HCT116 (cell line): ENCODE measurements around the gene LRP4. TPM values are rescaled to one million over a fixed set of nuclear protein-coding genes. Genes with fewer than 3 reads are reported as not detected.
A peak's percentile ranks its signal among the peaks of the same experiment; 100 is the strongest.

Source experiments
- ATAC-seq: fragments of 200-7000 bp; cut with Tn5 transposase; 2 replicates; pipeline ENCODE4 v1.9.1; 2020; ENCODE audit warnings: mild to moderate bottlenecking, moderate library complexity
- BruUV-seq: library from RNA; stranded (reverse); fragments of 400-500 nt; replicated peaks from 2 replicates; lab custom pipeline; 2021; lab: Mats Ljungman, UMichigan
- CTCF ChIA-PET: fragments of 300-600 bp; sonication (Branson Sonifier 250); formaldehyde crosslinking; loops from one replicate; lab custom pipeline; 2021; ENCODE audit warnings: antibody characterized with exemption; lab: Charles Lee
- POLR2A ChIA-PET: fragments of 300-600, 350-600 bp; sonication (Branson Sonifier 250); formaldehyde crosslinking; loops from one replicate; lab custom pipeline; 2021; ENCODE audit warnings: antibody characterized with exemption; lab: Charles Lee
- RAD21 ChIA-PET, 2 experiments: fragments of 300-600 bp; sonication (Branson Sonifier 250); formaldehyde crosslinking; loops; one replicate each; lab custom pipeline; 2023; ENCODE audit warnings: low total read pairs in 2 of 2; ENCODE audit not compliant: uncharacterized antibody in 2 of 2, unreplicated experiment in 2 of 2, low non-redundant PET in 1 of 2; lab: Charles Lee
- DNase-seq: peaks from one replicate; pipeline ENCODE4 v3.0.0-alpha.2; 2010; ENCODE audit warnings: low read depth, low spot score
- H2AFZ ChIP-seq: fragments of 200-600 bp; shearing (Covaris generic), sonication (generic); 2 replicates; pipeline ENCODE4 v1.6.1; 2017; ENCODE audit warnings: low read depth, mixed run types, mixed read lengths, antibody characterized with exemption, low read length; ENCODE audit not compliant: poor library complexity, severe bottlenecking
- H3K27ac ChIP-seq: 2 replicates; pipeline ENCODE4 v1.5.1; 2012; ENCODE audit warnings: low read depth, low read length
- H3K27me3 ChIP-seq: fragments of 200-600 bp; sonication (generic); 2 replicates; pipeline ENCODE4 v1.6.1; 2016; ENCODE audit warnings: mixed run types, low read length, mixed read lengths; ENCODE audit not compliant: insufficient read depth
- H3K36me3 ChIP-seq, 2 experiments: fragments of 200-500 bp in 1 of 2; fragments of 200-600 bp in 1 of 2; sonication (Bioruptor generic) in 1 of 2; sonication (generic) in 1 of 2; 2 replicates each; pipeline versions ENCODE4 v1.5.1 to v1.6.1; 2014 to 2016; ENCODE audit warnings: low read length in 2 of 2, inconsistent platforms in 1 of 2, mixed read lengths in 1 of 2, mixed run types in 1 of 2; ENCODE audit not compliant: insufficient read depth in 2 of 2, control insufficient read depth in 1 of 2
- H3K4me1 ChIP-seq, 2 experiments: fragments of 200-600 bp in 1 of 2; sonication (generic) in 1 of 2; 2 replicates each; pipeline versions ENCODE4 v1.5.1 to v1.6.1; 2012 to 2017; ENCODE audit warnings: low read length in 2 of 2, inconsistent platforms in 1 of 2, mild to moderate bottlenecking in 1 of 2, mixed read lengths in 1 of 2, mixed run types in 1 of 2, moderate library complexity in 1 of 2; ENCODE audit not compliant: insufficient read depth in 2 of 2, control insufficient read depth in 1 of 2
- H3K4me2 ChIP-seq: fragments of 200-600 bp; sonication (generic); 2 replicates; pipeline ENCODE4 v1.6.1; 2017; ENCODE audit warnings: mixed run types, low read length, mixed read lengths
- H3K4me3 ChIP-seq, 2 experiments: fragments of 200-600 bp in 1 of 2; sonication (generic) in 1 of 2; replicated peaks in 1 of 2; 2 replicates each; pipeline ENCODE4 v1.5.1; 2011 to 2016; ENCODE audit warnings: low read length in 2 of 2, control low read depth in 1 of 2, low read depth in 1 of 2, mild to moderate bottlenecking in 1 of 2, mixed read lengths in 1 of 2, mixed run types in 1 of 2
- H3K79me2 ChIP-seq: fragments of 200-600 bp; sonication (generic); 2 replicates; pipeline ENCODE4 v1.6.1; 2017; ENCODE audit warnings: mild to moderate bottlenecking, mixed run types, low read length, moderate library complexity, mixed read lengths; ENCODE audit not compliant: insufficient read depth
- H3K9ac ChIP-seq: fragments of 200-600 bp; sonication (generic); 2 replicates; pipeline ENCODE4 v1.6.1; 2016; ENCODE audit warnings: low read length, mixed read lengths
- H3K9me2 ChIP-seq: fragments of 200-600 bp; sonication (generic), shearing (Covaris generic); 2 replicates; pipeline ENCODE4 v1.6.1; 2017; ENCODE audit warnings: mixed run types, mild to moderate bottlenecking, moderate library complexity; ENCODE audit not compliant: insufficient read depth
- H3K9me3 ChIP-seq, 2 experiments: fragments of 200-500 bp in 1 of 2; fragments of 200-600 bp in 1 of 2; sonication (Bioruptor generic) in 1 of 2; sonication (generic) in 1 of 2; 2 replicates each; pipeline ENCODE4 v1.6.1; 2014 to 2017; ENCODE audit warnings: low read length in 2 of 2, mixed read lengths in 2 of 2, inconsistent platforms in 1 of 2, low read depth in 1 of 2, mild to moderate bottlenecking in 1 of 2, mixed run types in 1 of 2, moderate library complexity in 1 of 2; ENCODE audit not compliant: control insufficient read depth in 1 of 2, insufficient read depth in 1 of 2
- H4K20me1 ChIP-seq: fragments of 200-600 bp; sonication (generic), shearing (Covaris generic); 2 replicates; pipeline ENCODE4 v1.6.1; 2017; ENCODE audit warnings: mixed run types, mild to moderate bottlenecking, moderate library complexity; ENCODE audit not compliant: insufficient read depth
- ATF3 ChIP-seq: IDR thresholded peaks from 2 replicates; pipeline ENCODE4 v1.6.1; 2012
- CBX3 ChIP-seq: IDR thresholded peaks from 2 replicates; pipeline ENCODE4 v1.6.1; 2012; ENCODE audit warnings: low read depth
- CTCF ChIP-seq, 3 experiments: fragments of 200-600 bp in 1 of 3; sonication (generic) in 1 of 3; IDR thresholded peaks in 2 of 3; conservative IDR thresholded peaks in 1 of 3; 2 replicates each; pipeline ENCODE4 v1.5.1; 2012 to 2017; ENCODE audit warnings: low read depth in 2 of 3, low read length in 2 of 3, antibody characterized with exemption in 1 of 3, borderline replicate concordance in 1 of 3, control low read depth in 1 of 3, mild to moderate bottlenecking in 1 of 3, mixed read lengths in 1 of 3, mixed run types in 1 of 3, moderate library complexity in 1 of 3; ENCODE audit not compliant: insufficient read depth in 1 of 3
- ELF1 ChIP-seq: IDR thresholded peaks from 2 replicates; pipeline ENCODE4 v1.6.1; 2012; ENCODE audit warnings: low read depth, borderline replicate concordance
- EZH2 ChIP-seq: fragments of 200-600 bp; sonication (generic); IDR thresholded peaks from 2 replicates; pipeline ENCODE4 v1.6.1; 2017; ENCODE audit warnings: antibody characterized with exemption, mixed run types
- EZH2phosphoT487 ChIP-seq: fragments of 200-600 bp; IDR thresholded peaks from 2 replicates; pipeline ENCODE4 v1.6.1; 2018; ENCODE audit warnings: antibody characterized with exemption, borderline replicate concordance
- FOSL1 ChIP-seq: IDR thresholded peaks from 2 replicates; pipeline ENCODE4 v1.6.1; 2012; ENCODE audit warnings: low read depth
- JUND ChIP-seq: IDR thresholded peaks from 2 replicates; pipeline ENCODE4 v1.6.1; 2012
- MAX ChIP-seq: IDR thresholded peaks from 2 replicates; pipeline ENCODE4 v1.6.1; 2012
- POLR2AphosphoS5 ChIP-seq: IDR thresholded peaks from 2 replicates; pipeline ENCODE4 v1.6.1; 2011; ENCODE audit warnings: mild to moderate bottlenecking, low read depth, low read length, moderate library complexity
- RAD21 ChIP-seq: IDR thresholded peaks from 2 replicates; pipeline ENCODE4 v1.6.1; 2012; ENCODE audit warnings: low read depth, mild to moderate bottlenecking
- REST ChIP-seq: IDR thresholded peaks from 2 replicates; pipeline ENCODE4 v1.6.1; 2012; ENCODE audit warnings: low read depth
- SIN3A ChIP-seq: IDR thresholded peaks from 2 replicates; pipeline ENCODE4 v1.6.1; 2012; ENCODE audit warnings: low read depth
- SP1 ChIP-seq: IDR thresholded peaks from 2 replicates; pipeline ENCODE4 v1.6.1; 2012; ENCODE audit warnings: low read depth
- SRF ChIP-seq: IDR thresholded peaks from 2 replicates; pipeline ENCODE4 v1.6.1; 2012; ENCODE audit warnings: low read depth
- TCF7L2 ChIP-seq: IDR thresholded peaks from 2 replicates; pipeline ENCODE4 v1.7.0; 2011; ENCODE audit warnings: borderline replicate concordance, inconsistent platforms; ENCODE audit not compliant: insufficient read depth, insufficient read length; ENCODE audit errors: extremely low read depth
- YY1 ChIP-seq: IDR thresholded peaks from 2 replicates; pipeline ENCODE4 v1.6.1; 2011; ENCODE audit warnings: low read length, low read depth, moderate library complexity, mild to moderate bottlenecking; ENCODE audit not compliant: insufficient replicate concordance; ENCODE audit errors: extremely low read depth
- ZBTB33 ChIP-seq: IDR thresholded peaks from 2 replicates; pipeline ENCODE4 v1.6.1; 2011; ENCODE audit warnings: mild to moderate bottlenecking, low read length, moderate library complexity; ENCODE audit not compliant: insufficient replicate concordance; ENCODE audit errors: extremely low read depth
- ZFX ChIP-seq: fragments of 450-650 bp; IDR thresholded peaks from 2 replicates; pipeline ENCODE4 v1.6.1; 2017
- ZNF274 ChIP-seq: fragments of 200-500 bp; sonication (Bioruptor generic); IDR thresholded peaks from 2 replicates; pipeline ENCODE4 v1.6.1; 2014; ENCODE audit warnings: mild to moderate bottlenecking, low read depth, low read length, inconsistent platforms
- intact Hi-C: fragments of 100-400 bp; cut with micrococcal nuclease; formaldehyde crosslinking; loops from 2 replicates; pipeline ENCODE4 v1.10.0; 2022
- total RNA-seq: library from RNA; stranded (reverse); gene quantifications from one replicate; pipeline ENCODE4 v1.2.1, GENCODE V29; 2021; ENCODE audit not compliant: unreplicated experiment

LRP4 gene
- total RNA-seq, 1 experiment from 2014 or later: 7.4 TPM

GRCh38 chr11:46846510-46846830 lies 71.9 kb downstream of the LRP4 start:
- Histone ChIP-seq H3K9me3 (no peaks in the 10 kb centered on the region), H2AFZ (peak overlapping the region; percentile 45), H3K9me2 (no peaks in the 10 kb centered on the region), H3K4me2 (peak overlapping the region; percentile 81), H3K9ac (peak overlapping the region; percentile 91), H4K20me1 (no peaks in the 10 kb centered on the region), H3K36me3 (peaks cover 0 to 2% of the 10 kb centered on the region in 2 experiments; a peak in 1 of 4 replicates), H3K27ac (peak overlapping the region; percentile 86; the same call in 1 of the 2 replicates), H3K4me3 (peak overlapping the region; percentile 58 to 96), H3K27me3 (no peaks in the 10 kb centered on the region), H3K4me1 (peaks cover 13 to 16% of the 10 kb centered on the region in 2 experiments; a peak in 2 of 4 replicates), H3K79me2 (peaks cover 46% of the 10 kb centered on the region)
- no TSS peak for BruUV-seq
- CTCF ChIA-PET: no interaction called here
- intact Hi-C loops: no loop called here
- RAD21 ChIA-PET: no interaction called here
- DNase-seq: no peak
- TF ChIP-seq CBX3 (no peak), ATF3 (no peak), EZH2phosphoT487 (no peak), RAD21 (no peak), REST (no peak), ZBTB33 (no peak), JUND (no peak), ZFX (no peak), TCF7L2 (no peak), FOSL1 (no peak), CTCF (IDR thresholded peaks at IDR 0.05 in 2 of 3, conservative IDR thresholded peaks at IDR 0.05 in 1 of 3; ENCODE audit: borderline replicate concordance in 1 of 3, insufficient read depth in 1 of 3, low read depth in 2 of 3, low read length in 2 of 3) (no peak), SP1 (no peak), YY1 (no peak), EZH2 (no peak), POLR2AphosphoS5 (no peak), SRF (no peak), ZNF274 (no peak), ELF1 (no peak), MAX (no peak), SIN3A (no peak)
- ATAC-seq: peak; percentile 31
- POLR2A ChIA-PET: no interaction called here
